ENCODE data around the gene LPIN3.
A peak's percentile ranks its signal among the peaks of the same experiment; 100 is the strongest.

The LPIN3 gene

DNA sequence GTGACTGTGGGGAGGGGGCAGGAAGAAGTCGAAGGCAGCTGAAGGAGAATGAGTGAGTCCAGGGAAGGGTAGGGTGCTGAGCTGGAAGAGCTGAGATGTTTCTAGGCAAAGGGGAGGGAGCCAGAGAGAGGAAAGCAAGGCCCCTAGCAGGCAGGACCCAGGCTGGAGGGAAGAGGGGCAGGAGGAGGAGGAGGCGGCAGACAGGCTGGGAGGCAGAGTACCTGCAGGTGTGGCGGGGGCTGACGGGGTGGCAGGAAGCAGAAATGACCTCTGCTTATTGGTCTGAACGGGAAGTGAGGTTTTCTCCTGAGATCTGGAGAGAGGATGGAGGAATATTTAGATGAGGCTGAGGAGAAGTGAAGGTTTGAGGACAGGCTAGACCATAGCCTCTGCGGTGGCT lies 36.7 kb downstream of the LPIN3 start:
- DNase-seq (ENCODE audit: low read depth): no peak
- no peak overlapping the region for H3K4me3 ChIP-seq (ENCODE audit: low read depth, low read length)
- TF ChIP-seq, protein P1, sequence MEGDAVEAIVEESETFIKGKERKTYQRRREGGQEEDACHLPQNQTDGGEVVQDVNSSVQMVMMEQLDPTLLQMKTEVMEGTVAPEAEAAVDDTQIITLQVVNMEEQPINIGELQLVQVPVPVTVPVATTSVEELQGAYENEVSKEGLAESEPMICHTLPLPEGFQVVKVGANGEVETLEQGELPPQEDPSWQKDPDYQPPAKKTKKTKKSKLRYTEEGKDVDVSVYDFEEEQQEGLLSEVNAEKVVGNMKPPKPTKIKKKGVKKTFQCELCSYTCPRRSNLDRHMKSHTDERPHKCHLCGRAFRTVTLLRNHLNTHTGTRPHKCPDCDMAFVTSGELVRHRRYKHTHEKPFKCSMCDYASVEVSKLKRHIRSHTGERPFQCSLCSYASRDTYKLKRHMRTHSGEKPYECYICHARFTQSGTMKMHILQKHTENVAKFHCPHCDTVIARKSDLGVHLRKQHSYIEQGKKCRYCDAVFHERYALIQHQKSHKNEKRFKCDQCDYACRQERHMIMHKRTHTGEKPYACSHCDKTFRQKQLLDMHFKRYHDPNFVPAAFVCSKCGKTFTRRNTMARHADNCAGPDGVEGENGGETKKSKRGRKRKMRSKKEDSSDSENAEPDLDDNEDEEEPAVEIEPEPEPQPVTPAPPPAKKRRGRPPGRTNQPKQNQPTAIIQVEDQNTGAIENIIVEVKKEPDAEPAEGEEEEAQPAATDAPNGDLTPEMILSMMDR (IDR thresholded peaks at IDR 0.05; ENCODE audit: low read depth, low read length): no peak
- TF ChIP-seq MYC (IDR thresholded peaks at IDR 0.05; ENCODE audit: low read depth, low read length): no peak
- TF ChIP-seq POLR2A (IDR thresholded peaks at IDR 0.05; ENCODE audit: extremely low read depth, insufficient read length): no peak
- TF ChIP-seq, protein P2, sequence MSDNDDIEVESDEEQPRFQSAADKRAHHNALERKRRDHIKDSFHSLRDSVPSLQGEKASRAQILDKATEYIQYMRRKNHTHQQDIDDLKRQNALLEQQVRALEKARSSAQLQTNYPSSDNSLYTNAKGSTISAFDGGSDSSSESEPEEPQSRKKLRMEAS (IDR thresholded peaks at IDR 0.05; ENCODE audit: low read depth, low read length): no peak

DNA sequence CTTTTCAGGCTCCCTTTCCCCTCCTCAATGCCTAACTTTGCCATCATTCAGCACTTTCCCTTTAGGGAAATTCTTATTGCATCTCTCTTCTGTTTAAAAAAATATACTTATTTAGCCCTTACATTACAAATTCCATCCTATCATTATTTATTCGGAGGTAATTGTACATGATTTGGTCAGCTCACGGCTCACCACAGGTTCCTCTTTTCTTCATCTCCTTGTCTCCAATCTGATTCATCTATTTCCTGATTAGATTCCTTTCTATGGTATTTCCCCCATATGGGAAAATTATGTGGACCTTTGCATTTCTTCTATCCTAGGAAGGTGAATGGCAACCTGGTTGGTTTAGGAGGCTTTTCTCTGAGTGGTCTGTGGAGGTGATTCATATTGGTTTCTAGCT lies 38.9 kb downstream of the LPIN3 start:
- no peak overlapping the region for H3K4me3 ChIP-seq (ENCODE audit: low read depth, low read length)
- DNase-seq (ENCODE audit: low read depth): peak; percentile 37
- TF ChIP-seq POLR2A (IDR thresholded peaks at IDR 0.05; ENCODE audit: extremely low read depth, insufficient read length) (no peak), MYC (IDR thresholded peaks at IDR 0.05; ENCODE audit: low read depth, low read length) (no peak)
- TF ChIP-seq, protein P2 (IDR thresholded peaks at IDR 0.05; ENCODE audit: low read depth, low read length): no peak
- TF ChIP-seq, protein P1 (IDR thresholded peaks at IDR 0.05; ENCODE audit: low read depth, low read length): no peak

DNA sequence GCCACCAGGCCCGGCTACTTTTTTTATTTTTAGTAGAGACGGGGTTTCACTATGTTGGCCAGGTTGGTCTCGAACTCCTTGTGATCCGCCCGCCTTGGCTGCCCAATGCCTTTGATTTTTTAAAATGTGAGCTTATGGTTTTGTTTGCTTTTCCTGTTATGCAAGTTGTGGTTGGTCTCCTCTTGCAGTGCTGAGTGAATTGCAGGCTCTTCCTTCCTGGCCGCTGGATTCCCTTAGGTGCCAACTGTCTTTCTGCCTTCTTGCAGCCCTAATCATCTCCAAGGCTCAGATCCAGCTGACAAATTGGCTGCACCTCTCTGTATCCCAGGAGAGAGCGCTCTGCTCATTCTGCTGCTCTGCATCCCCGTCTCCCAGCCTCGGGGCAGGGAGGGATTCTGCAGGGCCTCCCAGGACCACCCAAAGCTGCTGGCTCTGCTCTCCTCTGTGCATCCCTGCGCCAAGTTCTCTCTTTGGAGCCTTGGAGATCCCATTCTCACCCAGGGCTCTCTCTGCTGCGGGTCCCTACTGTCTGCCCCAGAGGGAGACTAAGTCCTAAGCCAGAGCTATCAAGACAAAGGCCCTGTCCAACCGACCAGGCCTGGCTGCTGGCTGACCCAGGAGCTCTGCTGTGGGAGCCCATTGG lies 40.1 kb downstream of the LPIN3 start:
- peak; percentile 79 for DNase-seq (ENCODE audit: low read depth)
- no peak for TF ChIP-seq MYC (IDR thresholded peaks at IDR 0.05; ENCODE audit: low read depth, low read length)
- TF ChIP-seq, protein P2 (IDR thresholded peaks at IDR 0.05; ENCODE audit: low read depth, low read length): no peak
- no peak for TF ChIP-seq POLR2A (IDR thresholded peaks at IDR 0.05; ENCODE audit: extremely low read depth, insufficient read length)
- TF ChIP-seq, protein P1 (IDR thresholded peaks at IDR 0.05; ENCODE audit: low read depth, low read length): no peak
- no peak overlapping the region for H3K4me3 ChIP-seq (ENCODE audit: low read depth, low read length)

DNA sequence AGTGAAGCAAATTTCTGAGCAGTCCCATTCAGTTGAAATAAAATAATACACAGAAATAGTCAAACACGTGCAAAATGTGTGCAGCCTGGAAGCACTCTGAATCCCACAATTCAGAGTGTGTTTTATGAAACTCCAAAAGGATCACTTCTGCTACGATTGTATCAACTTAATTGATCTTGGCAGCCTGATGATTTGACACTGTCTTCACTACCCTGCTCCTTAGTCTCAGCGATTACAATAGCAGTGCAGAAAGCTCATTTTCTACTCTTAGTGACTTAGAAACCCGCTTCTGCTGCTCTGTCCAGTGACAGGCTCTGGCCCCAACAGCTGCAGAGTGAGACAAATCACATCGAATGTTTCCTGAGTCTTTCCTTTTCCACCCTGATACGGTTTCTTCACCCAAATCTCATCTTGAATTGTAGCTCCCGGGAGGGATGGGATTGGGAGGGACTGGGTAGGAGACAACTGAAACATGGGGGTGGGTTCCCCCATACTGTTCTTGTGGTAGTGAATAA lies 42.2 kb downstream of the LPIN3 start:
- TF ChIP-seq MYC (IDR thresholded peaks at IDR 0.05; ENCODE audit: low read depth, low read length) (no peak), POLR2A (IDR thresholded peaks at IDR 0.05; ENCODE audit: extremely low read depth, insufficient read length) (no peak)
- TF ChIP-seq, protein P2 (IDR thresholded peaks at IDR 0.05; ENCODE audit: low read depth, low read length): no peak
- TF ChIP-seq, protein P1 (IDR thresholded peaks at IDR 0.05; ENCODE audit: low read depth, low read length): no peak

DNA sequence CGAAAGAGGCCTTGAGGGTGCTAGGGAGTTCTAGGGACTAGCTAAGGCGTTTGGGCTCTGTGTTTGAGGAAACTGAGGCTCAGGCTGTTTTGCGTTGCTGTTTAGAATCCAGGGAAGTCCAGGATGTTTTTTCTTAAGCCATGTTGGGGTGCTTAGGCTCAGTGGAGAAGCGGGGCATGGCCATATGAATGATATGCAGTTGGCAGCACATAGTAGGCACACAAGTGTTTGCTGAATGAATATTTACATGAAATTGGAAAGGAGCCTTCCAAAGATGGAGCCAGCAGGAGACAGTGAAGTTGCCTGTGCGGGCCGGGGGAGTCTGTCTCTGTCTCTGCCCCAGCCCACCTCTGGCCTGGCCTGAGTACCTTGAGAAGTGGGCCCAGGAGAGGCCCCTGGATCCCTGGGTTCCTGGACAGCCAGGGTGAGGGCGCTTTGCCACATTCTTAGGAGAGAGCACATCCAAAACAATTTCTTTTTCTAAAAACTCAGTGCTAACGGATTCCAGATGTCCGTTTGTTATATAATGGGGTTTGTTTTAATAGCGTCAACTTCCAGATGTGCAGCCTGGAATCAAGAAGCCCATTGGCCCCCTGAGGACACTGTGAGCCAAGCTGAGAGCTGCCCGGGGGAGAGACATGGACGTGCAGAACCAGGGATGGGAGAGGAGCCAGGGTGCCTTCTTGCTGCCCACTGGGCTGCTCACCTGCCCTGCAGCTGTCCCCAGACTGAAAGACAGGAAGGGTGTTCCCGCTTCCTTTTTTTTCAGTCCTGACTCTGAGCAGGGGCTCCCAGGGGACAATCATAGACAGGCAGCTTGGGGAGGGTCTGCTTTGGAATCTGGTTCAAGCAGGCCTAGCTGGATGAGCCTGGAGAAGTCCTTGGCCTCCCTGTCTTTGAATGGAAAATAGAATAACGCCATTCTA lies 46.1 kb downstream of the LPIN3 start:
- no peak for TF ChIP-seq POLR2A (IDR thresholded peaks at IDR 0.05; ENCODE audit: extremely low read depth, insufficient read length)
- TF ChIP-seq, protein P1 (IDR thresholded peaks at IDR 0.05; ENCODE audit: low read depth, low read length): no peak
- TF ChIP-seq, protein P2 (IDR thresholded peaks at IDR 0.05; ENCODE audit: low read depth, low read length): no peak
- no peak for TF ChIP-seq MYC (IDR thresholded peaks at IDR 0.05; ENCODE audit: low read depth, low read length)
- DNase-seq (ENCODE audit: low read depth): no peak
- H3K4me3 ChIP-seq (ENCODE audit: low read depth, low read length): no peak overlapping the region

More for the DNA sequence above, 42.2 kb downstream of the LPIN3 start:
- H3K4me3 ChIP-seq (ENCODE audit: low read depth, low read length): no peak overlapping the region
- no peak for DNase-seq (ENCODE audit: low read depth)

Data from NB4 (cell line).